Type B pancreatic cell (in vitro differentiated cells): ENCODE results near the gene XIRP1. TPM values are rescaled to one million over a fixed set of nuclear protein-coding genes. Genes with fewer than 3 reads are reported as not detected.
A peak's percentile ranks its signal among the peaks of the same experiment; 100 is the strongest.

ENCODE experiments used
- DNase-seq: peaks from one replicate; pipeline ENCODE4 v3.0.0; 2021; ENCODE audit warnings: mixed read lengths; ENCODE audit not compliant: unreplicated experiment; ENCODE audit errors: extremely low spot score
- H3K27ac Mint-ChIP-seq: 2 replicates; pipeline ENCODE4 v1.8.0; 2021; ENCODE audit warnings: mild to moderate bottlenecking, mixed read lengths
- H3K27me3 Mint-ChIP-seq: 2 replicates; pipeline ENCODE4 v1.8.0; 2021; ENCODE audit warnings: mixed read lengths
- H3K36me3 Mint-ChIP-seq: 2 replicates; pipeline ENCODE4 v1.8.0; 2021; ENCODE audit warnings: mixed read lengths
- H3K4me1 Mint-ChIP-seq: one replicate; pipeline ENCODE4 v1.8.0; 2021; ENCODE audit warnings: mixed read lengths; ENCODE audit not compliant: unreplicated experiment
- H3K4me3 Mint-ChIP-seq: 2 replicates; pipeline ENCODE4 v1.8.0; 2021; ENCODE audit warnings: mild to moderate bottlenecking, mixed read lengths
- H3K9me3 Mint-ChIP-seq: 2 replicates; pipeline ENCODE4 v1.8.0; 2021; ENCODE audit warnings: mixed read lengths
- CTCF ChIP-seq: fragments of 200-600 bp; sonication (generic); conservative IDR thresholded peaks from 2 replicates; pipeline ENCODE4 v1.5.0; 2021; ENCODE audit warnings: antibody characterized with exemption, mild to moderate bottlenecking
- total RNA-seq: library from RNA; stranded (reverse); gene quantifications from 2 replicates; pipeline ENCODE4 v1.2.1, GENCODE V29; 2021; ENCODE audit warnings: low replicate concordance

XIRP1 gene
- total RNA-seq, 1 donor from 2014 or later: 0.12 TPM

DNA sequence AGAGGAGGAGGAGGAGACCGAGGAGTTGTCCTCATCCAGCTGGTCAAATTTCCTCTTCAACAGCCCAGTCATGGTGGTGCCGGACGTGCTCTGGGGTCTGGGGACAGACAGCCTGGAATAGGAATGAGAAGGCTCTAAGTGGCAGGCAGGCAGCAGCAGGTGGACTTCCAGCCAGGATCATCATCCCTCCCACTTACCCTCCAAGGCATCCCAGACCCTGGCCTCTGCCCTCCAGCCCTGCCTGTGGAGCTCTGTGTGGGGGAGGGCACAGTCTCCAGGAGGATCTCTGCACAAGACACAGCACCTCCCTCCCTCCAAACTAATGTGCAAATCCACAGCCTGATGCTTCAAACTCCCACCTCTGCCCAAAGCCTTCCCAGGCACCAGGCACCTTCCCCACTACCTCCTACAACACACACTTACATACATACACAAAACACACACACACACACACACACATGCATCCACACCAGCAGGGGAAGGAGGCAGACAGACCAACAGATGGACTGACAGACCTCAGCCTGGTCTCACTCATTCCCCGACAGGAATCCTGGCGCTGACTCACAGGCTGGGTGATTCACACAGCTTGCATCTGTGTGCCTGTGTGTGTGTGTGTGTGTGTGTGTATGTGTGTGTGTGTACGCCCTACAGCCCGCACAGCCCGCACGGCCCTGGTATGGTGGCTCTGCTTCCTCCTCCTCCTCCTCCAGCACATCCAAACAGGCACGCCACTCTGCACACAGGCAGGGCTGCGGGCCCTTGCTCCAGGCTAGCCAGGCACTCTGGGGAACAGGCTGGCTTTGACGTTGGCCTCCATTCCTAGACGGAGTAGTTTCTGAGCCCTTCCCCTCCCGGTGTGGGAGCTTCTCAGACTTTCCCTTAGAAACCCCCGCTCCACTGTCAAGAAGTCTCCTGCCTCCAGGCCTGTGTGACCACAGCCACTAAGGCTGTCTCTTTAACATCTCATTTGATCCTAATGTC, 45.5 kb downstream of the XIRP1 start:
- no peak for TF ChIP-seq CTCF
- Mint-ChIP-seq H3K36me3 (peaks cover 24% of the 10 kb centered on the region), H3K4me1 (peaks cover 62% of the 10 kb centered on the region), H3K9me3 (no peaks in the 10 kb centered on the region), H3K27ac (peak overlapping the region; percentile 99), H3K4me3 (peak overlapping the region; percentile 75), H3K27me3 (peaks cover 2% of the 10 kb centered on the region)
- DNase-seq: no peak

- H3K4me3 Mint-ChIP-seq: peak overlapping the region; percentile 64
- peak overlapping the region; percentile 99 for H3K27ac Mint-ChIP-seq
- H3K27me3 Mint-ChIP-seq: peaks cover 2% of the 10 kb centered on the region
- peaks cover 24% of the 10 kb centered on the region for H3K36me3 Mint-ChIP-seq
- peak; percentile 23 for TF ChIP-seq CTCF
- peaks cover 61% of the 10 kb centered on the region for H3K4me1 Mint-ChIP-seq
- no peaks in the 10 kb centered on the region for H3K9me3 Mint-ChIP-seq
- DNase-seq: no peak
Measured at GRCh38 chr3:39146083-39146501, 46.3 kb downstream of the XIRP1 start.

GRCh38 chr3:39144748-39145380, 47.5 kb downstream of the XIRP1 start:
- H3K27ac Mint-ChIP-seq: peak overlapping the region; percentile 78
- H3K4me1 Mint-ChIP-seq: peaks cover 48% of the 10 kb centered on the region
- peaks cover 24% of the 10 kb centered on the region for H3K36me3 Mint-ChIP-seq
- H3K4me3 Mint-ChIP-seq: peak overlapping the region; percentile 17
- no peak for TF ChIP-seq CTCF
- H3K27me3 Mint-ChIP-seq: peaks cover 2% of the 10 kb centered on the region
- no peak for DNase-seq
- H3K9me3 Mint-ChIP-seq: no peaks in the 10 kb centered on the region

DNA sequence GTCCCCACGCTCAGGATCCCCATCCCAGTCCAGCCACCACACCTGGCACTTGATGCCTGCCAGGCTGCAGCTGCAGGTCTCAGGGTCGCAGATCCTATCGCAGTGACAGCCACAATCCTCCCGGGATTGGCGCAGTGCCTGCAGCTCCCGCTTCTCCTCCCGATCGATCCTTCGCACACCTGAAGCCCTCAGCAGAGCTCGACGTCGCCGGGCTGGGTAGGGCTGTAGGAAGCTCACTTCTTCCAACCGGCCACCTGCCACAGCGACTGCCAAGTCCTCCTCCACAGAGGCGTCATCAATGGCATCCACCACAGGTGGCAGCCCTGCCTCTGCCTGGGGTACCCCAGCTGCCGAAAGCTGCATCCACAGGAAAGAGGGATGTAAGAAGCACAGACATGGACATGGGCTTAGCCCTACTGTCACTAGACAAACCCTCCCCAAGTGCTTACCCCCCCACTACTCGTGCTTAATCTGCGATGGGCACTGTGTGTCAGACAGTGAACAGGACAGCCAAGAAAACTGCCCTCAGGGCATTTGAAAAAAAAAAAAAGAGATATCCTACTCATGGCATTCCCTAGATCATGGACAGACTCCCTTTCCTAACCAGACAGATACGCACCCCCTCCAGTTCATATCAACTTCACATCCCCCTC, 48.2 kb downstream of the XIRP1 start:
- H3K27me3 Mint-ChIP-seq: peaks cover 2% of the 10 kb centered on the region

More for the DNA sequence above, 48.2 kb downstream of the XIRP1 start:
- Mint-ChIP-seq H3K4me1 (peaks cover 42% of the 10 kb centered on the region), H3K9me3 (no peaks in the 10 kb centered on the region), H3K4me3 (peak overlapping the region; percentile 17), H3K36me3 (peaks cover 24% of the 10 kb centered on the region), H3K27ac (peak overlapping the region; percentile 78)
- no peak for TF ChIP-seq CTCF
- DNase-seq: no peak
